Endothelial cell of coronary artery (primary cell): ENCODE data around the gene HS3ST2. TPM values are rescaled to one million over a fixed set of nuclear protein-coding genes. Genes with fewer than 3 reads are reported as not detected.

Experiments
- total RNA-seq: library from RNA; depleted of rRNA; stranded (reverse); fragments of >200 nt; gene quantifications from 2 replicates; pipeline ENCODE4 v1.2.3, GENCODE V29; 2014

HS3ST2 gene
- not detected in 2 replicates for total RNA-seq

DNA sequence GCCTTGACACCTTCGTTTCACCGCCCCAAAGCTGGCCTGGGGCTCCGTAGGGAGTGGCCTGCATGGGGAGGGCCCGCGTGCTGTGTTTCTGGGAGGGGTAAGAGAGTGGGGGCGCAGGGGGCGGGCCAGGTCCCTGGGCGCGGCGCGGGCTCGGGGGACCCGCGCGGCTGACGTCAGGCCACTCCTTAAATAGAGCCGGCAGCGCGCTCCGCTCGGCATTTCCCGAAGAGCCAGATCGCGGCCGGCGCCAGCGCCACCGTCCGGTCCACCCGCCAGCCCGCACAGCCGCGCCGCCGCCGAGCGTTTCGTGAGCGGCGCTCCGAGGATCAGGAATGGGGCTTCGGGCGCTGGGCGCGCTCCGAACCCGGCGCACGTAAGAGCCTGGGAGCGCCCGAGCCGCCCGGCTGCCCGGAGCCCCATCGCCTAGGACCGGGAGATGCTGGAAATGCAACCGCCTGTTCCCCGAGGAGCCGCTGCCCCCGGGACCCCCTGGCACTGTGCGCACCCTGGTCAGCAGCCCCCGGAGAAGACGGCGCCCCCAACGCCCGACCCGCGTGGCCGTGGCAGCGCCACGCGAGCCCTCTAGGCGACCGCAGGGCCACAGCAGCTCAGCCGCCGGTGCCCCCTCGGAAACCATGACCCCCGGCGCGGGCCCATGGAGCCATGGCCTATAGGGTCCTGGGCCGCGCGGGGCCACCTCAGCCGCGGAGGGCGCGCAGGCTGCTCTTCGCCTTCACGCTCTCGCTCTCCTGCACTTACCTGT lies at the start of gene HS3ST2:
TSS of gene HS3ST2 (plus strand) at position 215 of the 763 bp plus-strand sequence. CDS start at position 664, 449 bp downstream.

